HG03460 (cell line): ENCODE data around the gene MTHFD1.
"Not testable (repeated sequence)": the region's sequence is repeated elsewhere in the genome, so short reads cannot be mapped to it uniquely, and the experiment has no call there.

Experiments used
- ATAC-seq: cut with Tn5 transposase; IDR thresholded peaks from one replicate; pipeline ENCODE4 v1.9.1; 2021; ENCODE audit not compliant: unreplicated experiment

MTHFD1 gene

GRCh38 chr14:64387782-64388532 is at the start of gene MTHFD1:
MTHFD1 (plus strand) TSS chr14:64388353; CDS start chr14:64388428, 75 bp downstream.
- peak; percentile 82 for ATAC-seq

- peak; percentile 93 for ATAC-seq
Measured at GRCh38 chr14:64338616-64339316, 49.4 kb upstream of the MTHFD1 start.

GRCh38 chr14:64340560-64341196 is 47.5 kb upstream of the MTHFD1 start:
- no peak for ATAC-seq

GRCh38 chr14:64347748-64348147 is 40.4 kb upstream of the MTHFD1 start:
- ATAC-seq, result no peak

- ATAC-seq, result no peak
Measured at GRCh38 chr14:64349741-64350490, 38.2 kb upstream of the MTHFD1 start.

GRCh38 chr14:64363265-64363846 is 24.8 kb upstream of the MTHFD1 start:
- no peak for ATAC-seq

GRCh38 chr14:64364907-64365306 is 23.2 kb upstream of the MTHFD1 start:
- ATAC-seq, result no peak

- not testable (repeated sequence) for ATAC-seq
Measured at GRCh38 chr14:64365358-64365889, 22.7 kb upstream of the MTHFD1 start.

- no peak for ATAC-seq
Measured at GRCh38 chr14:64369201-64369600, 19.0 kb upstream of the MTHFD1 start.

GRCh38 chr14:64387232-64387781 is 846 bp upstream of the MTHFD1 start:
- ATAC-seq, result peak; percentile 4

GRCh38 chr14:64388533-64389285 is 556 bp downstream of the MTHFD1 start:
- ATAC-seq, result peak; percentile 9

GRCh38 chr14:64391113-64391725 is 3.1 kb downstream of the MTHFD1 start:
- no peak for ATAC-seq

- ATAC-seq, result no peak
Measured at GRCh38 chr14:64391986-64392385, 3.8 kb downstream of the MTHFD1 start.

GRCh38 chr14:64393189-64393726 is 5.1 kb downstream of the MTHFD1 start:
- not testable (repeated sequence) for ATAC-seq

GRCh38 chr14:64394423-64394822 is 6.3 kb downstream of the MTHFD1 start:
- no peak for ATAC-seq

- no peak for ATAC-seq
Measured at GRCh38 chr14:64394977-64395633, 7.0 kb downstream of the MTHFD1 start.

- no peak for ATAC-seq
Measured at GRCh38 chr14:64400829-64401459, 12.8 kb downstream of the MTHFD1 start.

- no peak for ATAC-seq
Measured at GRCh38 chr14:64401949-64402348, 13.8 kb downstream of the MTHFD1 start.
